HepG2 (cell line): ENCODE results near the gene NUP133.

Experiments used
- CBX5 ChIP-seq: sonication (generic); formaldehyde crosslinking; IDR thresholded peaks from 2 replicates; pipeline ENCODE4 v1.4.0; 2020; ENCODE audit warnings: missing genetic modification reagents, borderline replicate concordance
- CC2D1A ChIP-seq: sonication (generic); formaldehyde crosslinking; IDR thresholded peaks from 2 replicates; pipeline ENCODE4 v1.8.1; 2023; ENCODE audit warnings: mild to moderate bottlenecking, missing genetic modification reagents
- CTCF ChIP-seq: sonication (generic); formaldehyde crosslinking; IDR thresholded peaks from 2 replicates; pipeline ENCODE4 v1.5.0; 2020; ENCODE audit warnings: mild to moderate bottlenecking, missing genetic modification reagents, moderate library complexity
- TBP ChIP-seq: sonication (generic); formaldehyde crosslinking; IDR thresholded peaks from 2 replicates; pipeline ENCODE4 v1.5.0; 2020; ENCODE audit warnings: missing genetic modification reagents
- UBTF ChIP-seq: sonication (generic); formaldehyde crosslinking; IDR thresholded peaks from 2 replicates; pipeline ENCODE4 v1.4.0; 2020; ENCODE audit warnings: mild to moderate bottlenecking, missing genetic modification reagents
- YY1 ChIP-seq: IDR thresholded peaks from 2 replicates; pipeline ENCODE4 v1.6.1; 2011; ENCODE audit warnings: low read length, low read depth, moderate library complexity, mild to moderate bottlenecking; ENCODE audit not compliant: insufficient read depth, insufficient replicate concordance
- ZBTB2 ChIP-seq: sonication (generic); formaldehyde crosslinking; IDR thresholded peaks from 2 replicates; pipeline ENCODE4 v1.8.0; 2022; ENCODE audit warnings: low read depth, missing genetic modification reagents
- ZNF143 ChIP-seq: sonication (generic); formaldehyde crosslinking; IDR thresholded peaks from 2 replicates; pipeline ENCODE4 v1.4.0; 2020; ENCODE audit warnings: missing genetic modification reagents
- ZNF558 ChIP-seq: sonication (generic); formaldehyde crosslinking; IDR thresholded peaks from 2 replicates; pipeline ENCODE4 v1.9.0; 2022; ENCODE audit warnings: mild to moderate bottlenecking, missing genetic modification reagents, borderline replicate concordance
- ZNF652 ChIP-seq: IDR thresholded peaks from 2 replicates; pipeline ENCODE4 v1.6.1; 2016; ENCODE audit warnings: low read depth, borderline replicate concordance
- ZNF746 ChIP-seq: sonication (generic); formaldehyde crosslinking; IDR thresholded peaks from 2 replicates; pipeline ENCODE4 v1.8.0; 2022; ENCODE audit warnings: mild to moderate bottlenecking, missing genetic modification reagents

- TF ChIP-seq TBP (CRISPR knock-in tag), result no peak
- no peak for TF ChIP-seq CBX5
- TF ChIP-seq ZBTB2 (CRISPR knock-in tag), result no peak
- TF ChIP-seq ZNF746 (CRISPR knock-in tag), result no peak
- no peak for TF ChIP-seq ZNF143 (CRISPR knock-in tag)
- TF ChIP-seq CTCF (CRISPR knock-in tag), result no peak
- TF ChIP-seq YY1, result no peak
- TF ChIP-seq CC2D1A (CRISPR knock-in tag), result no peak
- no peak for TF ChIP-seq ZNF558 (CRISPR knock-in tag)
- TF ChIP-seq UBTF (CRISPR knock-in tag), result no peak
- no peak for TF ChIP-seq ZNF652 (CRISPR knock-in tag)
Observed at GRCh38 chr1:229396585-229397206, 111.4 kb downstream of the NUP133 start.
